ENCODE measurements around the gene RUNX1. TPM values are rescaled to one million over a fixed set of nuclear protein-coding genes. Genes with fewer than 3 reads are reported as not detected.

RUNX1 gene
- total and polyA plus RNA-seq, 4 experiments from 2014 or later, result 6.0 to 96.3 (median 56.4) TPM

DNA sequence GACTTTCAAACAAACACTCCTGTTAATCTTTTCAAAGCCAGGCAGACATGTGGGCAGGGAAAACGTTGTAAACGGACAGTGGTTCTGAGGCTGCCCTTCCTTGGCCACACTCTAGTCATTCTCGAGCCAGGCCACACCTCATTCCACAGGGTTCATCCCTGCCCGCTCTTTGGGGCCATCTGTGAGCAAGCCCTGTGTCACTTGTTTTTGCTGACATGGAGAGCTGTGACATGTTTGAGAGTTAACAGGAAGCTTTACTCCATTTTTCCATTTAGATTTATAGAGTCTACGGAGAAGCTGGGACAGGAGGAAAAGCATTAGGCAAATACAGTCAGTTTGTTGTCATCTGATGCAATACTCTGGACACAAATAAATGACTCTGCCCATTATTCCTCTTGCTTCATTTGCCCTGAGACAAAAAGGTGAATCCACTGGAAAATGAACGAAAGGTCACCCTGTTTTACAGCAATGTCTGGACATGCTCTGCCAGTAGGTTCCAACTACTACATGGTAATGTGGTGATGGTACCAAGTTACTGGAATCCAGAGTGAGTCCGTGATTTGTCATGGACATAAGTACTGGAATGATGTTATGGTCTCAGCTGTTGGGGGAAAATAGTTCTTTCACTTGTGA is 253.4 kb downstream of the RUNX1 start:
- no peaks in the 10 kb centered on the region for H3K27me3 Mint-ChIP-seq
- Histone ChIP-seq H3K36me3 (ENCODE audit: insufficient read depth, low read length) (peaks cover 70% of the 10 kb centered on the region), H3K4me3 (ENCODE audit: low read length in 2 of 2) (no peak overlapping the region), H3K4me1 (ENCODE audit: insufficient read depth, low read length) (no peaks in the 10 kb centered on the region), H3K27ac (ENCODE audit: low read depth, low read length) (no peak overlapping the region), H3K9me3 (ENCODE audit: control insufficient read depth in 1 of 2, low read length in 2 of 2) (no peaks in the 10 kb centered on the region), H3K27me3 (ENCODE audit: insufficient read depth, low read length) (no peaks in the 10 kb centered on the region)
- ChIA-PET POLR2A (ENCODE audit: partially characterized antibody) (no interaction called here), CTCF (ENCODE audit: partially characterized antibody) (interaction anchor here (0.6 kb wide), 1 partner anchor 1600 kb away, joined by 3 read pairs; no protein-coding TSS in a partner anchor)
- DNase-seq, result no peak
- intact Hi-C loops (cut with micrococcal nuclease), result no loop called here
- H3K9me3 Mint-ChIP-seq, result no peaks in the 10 kb centered on the region
- peak overlapping the region in 2 of 7 donors; percentile 11 to 65 for H3K27ac Mint-ChIP-seq
- no peak overlapping the region for H3K4me3 Mint-ChIP-seq
- H3K4me1 Mint-ChIP-seq, result peaks cover 0 to 1% (median 0%) of the 10 kb centered on the region in 4 donors
- peaks cover 69 to 73% of the 10 kb centered on the region in 2 donors for H3K36me3 Mint-ChIP-seq

DNA sequence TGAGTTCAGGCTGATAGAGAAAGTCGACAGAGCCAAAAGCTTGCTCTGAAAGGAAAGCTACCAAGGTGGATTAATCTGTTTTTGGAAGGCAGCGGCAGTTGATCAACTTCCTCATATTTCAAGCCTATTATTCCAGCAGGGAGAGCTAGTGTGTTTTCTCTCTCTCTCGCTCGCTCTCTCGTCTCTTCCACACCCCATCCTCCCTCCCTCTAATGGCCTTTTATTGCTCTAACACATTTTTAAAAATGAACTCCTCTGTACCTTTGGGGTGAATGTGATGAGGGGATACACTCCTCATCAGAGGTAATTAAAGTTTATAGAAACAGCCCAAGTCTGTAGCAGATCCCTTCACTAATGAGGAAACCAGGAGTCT is 253.9 kb downstream of the RUNX1 start:
- Histone ChIP-seq H3K4me3 (ENCODE audit: low read length in 2 of 2) (no peak overlapping the region), H3K9me3 (ENCODE audit: control insufficient read depth in 1 of 2, low read length in 2 of 2) (no peaks in the 10 kb centered on the region), H3K36me3 (ENCODE audit: insufficient read depth, low read length) (peaks cover 68% of the 10 kb centered on the region), H3K27me3 (ENCODE audit: insufficient read depth, low read length) (no peaks in the 10 kb centered on the region), H3K4me1 (ENCODE audit: insufficient read depth, low read length) (no peaks in the 10 kb centered on the region), H3K27ac (ENCODE audit: low read depth, low read length) (no peak overlapping the region)
- Mint-ChIP-seq H3K27me3 (no peaks in the 10 kb centered on the region), H3K36me3 (peaks cover 70 to 72% of the 10 kb centered on the region in 2 donors), H3K27ac (peak overlapping the region in 4 of 7 donors; percentile 2 to 71 (median 44)), H3K4me1 (peaks cover 0 to 1% (median 0%) of the 10 kb centered on the region in 4 donors), H3K9me3 (no peaks in the 10 kb centered on the region), H3K4me3 (no peak overlapping the region)
- intact Hi-C loops (cut with micrococcal nuclease), result no loop called here
- CTCF ChIA-PET (ENCODE audit: partially characterized antibody), result interaction anchor here (0.6 kb wide), 1 partner anchor 1601 kb away, joined by 3 read pairs; no protein-coding TSS in a partner anchor
- POLR2A ChIA-PET (ENCODE audit: partially characterized antibody), result no interaction called here
- DNase-seq, result no peak

DNA sequence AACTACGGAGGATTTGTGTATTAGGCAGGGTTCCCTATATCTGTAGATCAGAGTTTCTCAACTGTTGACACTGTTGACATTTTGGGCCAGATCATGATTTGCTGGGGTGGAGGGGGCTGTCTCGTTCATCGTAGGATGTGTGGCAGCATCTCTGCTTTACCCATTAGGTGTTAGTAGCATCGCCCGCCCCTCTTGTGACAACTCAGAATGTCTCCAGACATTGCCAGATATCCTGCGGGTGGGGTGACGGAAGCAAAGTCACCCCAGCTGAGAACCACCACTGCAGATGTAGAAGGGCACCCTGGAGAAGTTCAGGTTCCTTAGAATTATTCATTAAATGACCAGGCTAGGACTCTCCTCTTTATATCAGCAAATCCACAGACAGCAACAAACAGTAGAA is 254.4 kb downstream of the RUNX1 start:
- intact Hi-C loops (cut with micrococcal nuclease), result no loop called here
- no peak for DNase-seq
- Mint-ChIP-seq H3K36me3 (peaks cover 68 to 69% of the 10 kb centered on the region in 2 donors), H3K9me3 (no peaks in the 10 kb centered on the region), H3K4me1 (peaks cover 0 to 1% (median 0%) of the 10 kb centered on the region in 4 donors), H3K27ac (peak overlapping the region in 4 of 7 donors; percentile 2 to 71 (median 22)), H3K4me3 (no peak overlapping the region), H3K27me3 (no peaks in the 10 kb centered on the region)
- POLR2A ChIA-PET (ENCODE audit: partially characterized antibody), result no interaction called here
- Histone ChIP-seq H3K4me1 (ENCODE audit: insufficient read depth, low read length) (no peaks in the 10 kb centered on the region), H3K4me3 (ENCODE audit: low read length in 2 of 2) (no peak overlapping the region), H3K36me3 (ENCODE audit: insufficient read depth, low read length) (peaks cover 65% of the 10 kb centered on the region), H3K27ac (ENCODE audit: low read depth, low read length) (no peak overlapping the region), H3K9me3 (ENCODE audit: control insufficient read depth in 1 of 2, low read length in 2 of 2) (no peaks in the 10 kb centered on the region), H3K27me3 (ENCODE audit: insufficient read depth, low read length) (no peaks in the 10 kb centered on the region)
- CTCF ChIA-PET (ENCODE audit: partially characterized antibody), result no interaction called here

DNA sequence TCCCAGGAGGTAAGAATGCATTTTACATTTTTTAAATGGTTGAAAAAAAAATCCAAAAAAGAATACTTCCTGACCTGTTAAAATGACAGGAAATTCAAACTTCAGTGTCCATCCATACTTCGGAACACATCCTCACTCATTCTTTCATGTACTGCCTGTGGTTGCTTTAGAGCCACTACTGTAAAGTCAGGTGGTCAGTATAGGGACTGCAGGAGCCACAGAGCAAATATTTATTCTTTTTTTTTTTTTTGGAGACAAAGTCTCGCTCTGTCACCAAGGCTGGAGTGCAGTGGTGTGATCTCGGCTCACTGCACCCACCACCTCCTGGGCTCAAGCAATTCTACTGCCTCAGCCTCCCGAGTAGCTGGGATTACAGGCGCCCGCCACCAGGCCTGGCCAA is 255.6 kb downstream of the RUNX1 start:
- Mint-ChIP-seq H3K36me3 (peaks cover 64 to 66% of the 10 kb centered on the region in 2 donors), H3K27me3 (no peaks in the 10 kb centered on the region), H3K27ac (no peak overlapping the region), H3K4me3 (no peak overlapping the region), H3K9me3 (no peaks in the 10 kb centered on the region), H3K4me1 (no peaks in the 10 kb centered on the region)
- H3K9me3 ChIP-seq (ENCODE audit: control insufficient read depth in 1 of 2, low read length in 2 of 2), result no peaks in the 10 kb centered on the region
- H3K27me3 ChIP-seq (ENCODE audit: insufficient read depth, low read length), result no peaks in the 10 kb centered on the region
- POLR2A ChIA-PET (ENCODE audit: partially characterized antibody), result no interaction called here
- CTCF ChIA-PET (ENCODE audit: partially characterized antibody), result no interaction called here
- no peak for DNase-seq
- H3K4me1 ChIP-seq (ENCODE audit: insufficient read depth, low read length), result no peaks in the 10 kb centered on the region
- intact Hi-C loops (cut with micrococcal nuclease), result no loop called here
- H3K4me3 ChIP-seq (ENCODE audit: low read length in 2 of 2), result no peak overlapping the region
- peaks cover 55% of the 10 kb centered on the region for H3K36me3 ChIP-seq (ENCODE audit: insufficient read depth, low read length)
- H3K27ac ChIP-seq (ENCODE audit: low read depth, low read length), result no peak overlapping the region

DNA sequence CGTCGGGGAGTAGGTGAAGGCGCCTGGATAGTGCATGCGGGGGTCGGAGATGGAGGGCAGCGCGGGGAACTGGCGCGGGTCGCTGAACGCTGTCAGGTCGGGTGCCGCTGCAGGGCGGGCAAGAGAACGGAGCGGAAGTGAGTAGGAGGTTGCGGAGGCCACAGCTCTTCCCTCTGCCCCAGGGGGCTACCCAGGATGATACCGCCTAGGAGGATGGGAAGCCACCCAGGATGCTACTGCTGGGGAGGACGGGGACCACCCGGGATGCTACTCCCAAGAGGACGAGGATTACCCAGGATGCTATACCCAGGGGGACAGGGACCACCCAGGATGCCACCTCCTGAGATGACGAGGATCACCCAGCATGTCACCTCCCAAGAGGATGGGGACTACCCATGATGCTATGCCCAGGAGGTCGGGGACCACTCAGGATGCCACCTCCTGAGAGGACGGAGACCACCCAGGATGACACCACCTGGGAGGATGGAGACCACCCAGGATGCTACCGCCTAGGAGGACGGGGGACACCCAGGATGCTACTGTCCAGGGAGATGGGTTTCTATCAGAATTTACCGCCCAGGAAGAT is 256.5 kb downstream of the RUNX1 start:
- intact Hi-C loops (cut with micrococcal nuclease), result no loop called here
- H3K27ac Mint-ChIP-seq, result peak overlapping the region in 1 of 7 donors; percentile 25
- peak overlapping the region in 1 of 8 donors; percentile 5 for H3K4me3 Mint-ChIP-seq
- no peak overlapping the region for H3K27ac ChIP-seq (ENCODE audit: low read depth, low read length)
- H3K27me3 ChIP-seq (ENCODE audit: insufficient read depth, low read length), result no peaks in the 10 kb centered on the region
- DNase-seq, result no peak
- H3K4me3 ChIP-seq (ENCODE audit: low read length in 2 of 2), result no peak overlapping the region
- peaks cover 46% of the 10 kb centered on the region for H3K36me3 ChIP-seq (ENCODE audit: insufficient read depth, low read length)
- peaks cover 57 to 60% of the 10 kb centered on the region in 2 donors for H3K36me3 Mint-ChIP-seq
- H3K27me3 Mint-ChIP-seq, result no peaks in the 10 kb centered on the region
- POLR2A ChIA-PET (ENCODE audit: partially characterized antibody), result no interaction called here
- CTCF ChIA-PET (ENCODE audit: partially characterized antibody), result no interaction called here
- H3K4me1 ChIP-seq (ENCODE audit: insufficient read depth, low read length), result no peaks in the 10 kb centered on the region
- no peaks in the 10 kb centered on the region for H3K9me3 Mint-ChIP-seq
- H3K9me3 ChIP-seq (ENCODE audit: control insufficient read depth in 1 of 2, low read length in 2 of 2), result no peaks in the 10 kb centered on the region
- H3K4me1 Mint-ChIP-seq, result no peaks in the 10 kb centered on the region

DNA sequence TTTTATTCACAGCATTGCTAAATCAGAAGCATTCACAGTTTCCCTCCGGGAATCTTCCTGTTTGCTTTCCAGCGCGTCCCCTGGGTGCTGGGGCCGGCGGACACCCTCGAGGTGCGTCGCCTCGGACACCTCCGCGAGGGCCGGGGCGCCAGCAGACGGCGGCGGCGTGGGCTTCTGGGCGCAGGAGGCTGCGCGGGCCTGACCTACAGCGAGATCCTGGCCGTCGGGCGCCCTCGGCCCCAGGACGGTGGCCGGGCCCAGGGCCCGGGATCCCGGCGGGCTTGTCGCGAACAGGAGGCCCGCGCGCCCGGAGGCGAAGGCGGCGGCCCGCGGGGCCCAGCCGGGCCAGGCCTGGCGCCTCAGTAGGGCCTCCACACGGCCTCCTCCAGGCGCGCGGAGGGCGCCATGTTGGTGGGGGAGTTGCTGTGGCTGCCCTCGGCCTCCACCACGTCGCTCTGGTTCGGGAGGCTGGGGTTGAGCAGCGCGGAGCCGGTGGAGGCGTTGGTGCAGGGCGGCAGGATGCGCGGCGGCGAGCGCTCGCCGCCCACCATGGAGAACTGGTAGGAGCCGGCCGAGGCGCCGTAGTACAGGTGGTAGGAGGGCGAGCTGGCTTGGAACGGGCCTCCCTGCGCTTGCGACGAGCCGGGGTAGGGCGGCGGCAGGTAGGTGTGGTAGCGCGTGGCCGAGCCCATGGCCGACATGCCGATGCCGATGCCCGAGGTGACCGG is 257.2 kb downstream of the RUNX1 start:
- POLR2A ChIA-PET (ENCODE audit: partially characterized antibody), result no interaction called here
- no peak for DNase-seq
- intact Hi-C loops (cut with micrococcal nuclease), result no loop called here
- Histone ChIP-seq H3K27ac (ENCODE audit: low read depth, low read length) (no peak overlapping the region), H3K4me3 (ENCODE audit: low read length in 2 of 2) (no peak overlapping the region), H3K27me3 (ENCODE audit: insufficient read depth, low read length) (no peaks in the 10 kb centered on the region), H3K36me3 (ENCODE audit: insufficient read depth, low read length) (peaks cover 40% of the 10 kb centered on the region), H3K4me1 (ENCODE audit: insufficient read depth, low read length) (no peaks in the 10 kb centered on the region), H3K9me3 (ENCODE audit: control insufficient read depth in 1 of 2, low read length in 2 of 2) (no peaks in the 10 kb centered on the region)
- Mint-ChIP-seq H3K9me3 (no peaks in the 10 kb centered on the region), H3K27me3 (no peaks in the 10 kb centered on the region), H3K27ac (no peak overlapping the region), H3K4me1 (no peaks in the 10 kb centered on the region), H3K36me3 (peaks cover 50 to 55% of the 10 kb centered on the region in 2 donors), H3K4me3 (no peak overlapping the region)
- CTCF ChIA-PET (ENCODE audit: partially characterized antibody), result no interaction called here

DNA sequence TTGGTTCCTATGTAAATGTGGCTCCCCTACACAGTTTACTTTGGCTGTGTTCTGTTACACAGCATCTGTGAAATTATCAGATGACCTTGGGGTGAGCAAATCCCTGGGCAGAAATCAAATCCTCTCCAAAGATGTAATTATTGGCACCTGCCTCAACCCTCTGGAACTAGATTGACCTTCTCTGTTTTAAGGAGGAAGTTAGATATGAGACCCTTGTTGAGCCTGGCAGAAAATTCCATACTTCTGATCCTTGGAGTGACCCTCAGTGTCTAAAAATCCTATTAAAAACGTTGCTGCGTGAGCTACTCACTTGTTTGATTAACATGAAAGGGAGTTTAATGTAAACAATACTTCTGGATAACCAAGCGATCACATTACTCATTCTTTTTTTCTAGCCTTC is 258.3 kb downstream of the RUNX1 start:
- no peaks in the 10 kb centered on the region for H3K4me1 ChIP-seq (ENCODE audit: insufficient read depth, low read length)
- H3K4me3 ChIP-seq (ENCODE audit: low read length in 2 of 2), result no peak overlapping the region
- intact Hi-C loops (cut with micrococcal nuclease), result no loop called here
- Mint-ChIP-seq H3K36me3 (peaks cover 42 to 45% of the 10 kb centered on the region in 2 donors), H3K9me3 (no peaks in the 10 kb centered on the region), H3K27ac (peak overlapping the region in 1 of 7 donors; percentile 4), H3K4me3 (no peak overlapping the region), H3K27me3 (no peaks in the 10 kb centered on the region), H3K4me1 (no peaks in the 10 kb centered on the region)
- no peaks in the 10 kb centered on the region for H3K9me3 ChIP-seq (ENCODE audit: control insufficient read depth in 1 of 2, low read length in 2 of 2)
- peaks cover 29% of the 10 kb centered on the region for H3K36me3 ChIP-seq (ENCODE audit: insufficient read depth, low read length)
- DNase-seq, result no peak
- H3K27me3 ChIP-seq (ENCODE audit: insufficient read depth, low read length), result no peaks in the 10 kb centered on the region
- CTCF ChIA-PET (ENCODE audit: partially characterized antibody), result no interaction called here
- POLR2A ChIA-PET (ENCODE audit: partially characterized antibody), result no interaction called here
- no peak overlapping the region for H3K27ac ChIP-seq (ENCODE audit: low read depth, low read length)
